HUES64 (cell line): ENCODE data around the gene COG3.

ENCODE experiments used
- H3K27ac ChIP-seq: 2 replicates; pipeline ENCODE4 v1.7.0; 2013; ENCODE audit warnings: low read depth, low read length, inconsistent platforms
- H3K27me3 ChIP-seq: 2 replicates; pipeline ENCODE4 v1.6.1; 2013; ENCODE audit warnings: mild to moderate bottlenecking, low read length; ENCODE audit not compliant: insufficient read depth
- H3K36me3 ChIP-seq: 2 replicates; pipeline ENCODE4 v1.6.1; 2013; ENCODE audit warnings: mild to moderate bottlenecking, low read length; ENCODE audit not compliant: insufficient read depth
- H3K4me1 ChIP-seq: 2 replicates; pipeline ENCODE4 v1.6.1; 2013; ENCODE audit warnings: mild to moderate bottlenecking, low read length, moderate library complexity; ENCODE audit not compliant: insufficient read depth
- H3K4me3 ChIP-seq: 2 replicates; pipeline ENCODE4 v1.5.1; 2013; ENCODE audit warnings: mild to moderate bottlenecking, low read length, moderate library complexity
- H3K9ac ChIP-seq: 2 replicates; pipeline ENCODE4 v1.6.1; 2013; ENCODE audit warnings: mild to moderate bottlenecking, low read depth, low read length
- H3K9me3 ChIP-seq: 2 replicates; pipeline ENCODE4 v1.6.1; 2013; ENCODE audit warnings: low read depth, low read length; ENCODE audit not compliant: insufficient read depth
- WGBS: fragments of 150-250, 120-280 bp; methylation state at CpG from one replicate; pipeline ENCODE4 v1.1.7; 2013; ENCODE audit warnings: missing lambda C conversion rate; 5-methylcytosine and 5-hydroxymethylcytosine counted together

COG3 gene

GRCh38 chr13:45537516-45537915 lies 72.8 kb downstream of the COG3 start:
- no peaks in the 10 kb centered on the region for H3K9me3 ChIP-seq
- WGBS: 81% methylated on average over 1 of the region's 1 CpG
- no peaks in the 10 kb centered on the region for H3K27me3 ChIP-seq
- no peaks in the 10 kb centered on the region for H3K4me1 ChIP-seq
- no peak overlapping the region for H3K9ac ChIP-seq
- no peak overlapping the region for H3K27ac ChIP-seq
- H3K36me3 ChIP-seq: peaks cover 38% of the 10 kb centered on the region
- H3K4me3 ChIP-seq: no peak overlapping the region

GRCh38 chr13:45538382-45538781 lies 73.6 kb downstream of the COG3 start:
- Histone ChIP-seq H3K9me3 (no peaks in the 10 kb centered on the region), H3K9ac (no peak overlapping the region), H3K27ac (no peak overlapping the region), H3K27me3 (no peaks in the 10 kb centered on the region; the same call in 1 of the 2 replicates), H3K4me1 (no peaks in the 10 kb centered on the region), H3K36me3 (peaks cover 32% of the 10 kb centered on the region), H3K4me3 (no peak overlapping the region)
- 89% methylated on average over 2 of the region's 2 CpGs for WGBS

GRCh38 chr13:45540195-45540594 lies 75.5 kb downstream of the COG3 start:
- Histone ChIP-seq H3K4me1 (no peaks in the 10 kb centered on the region), H3K9me3 (no peaks in the 10 kb centered on the region), H3K9ac (no peak overlapping the region), H3K4me3 (no peak overlapping the region), H3K36me3 (peaks cover 15% of the 10 kb centered on the region), H3K27me3 (no peaks in the 10 kb centered on the region; the same call in 1 of the 2 replicates), H3K27ac (no peak overlapping the region)
- 95% methylated on average over 6 of the region's 6 CpGs for WGBS

- no peaks in the 10 kb centered on the region for H3K9me3 ChIP-seq
- no peak overlapping the region for H3K27ac ChIP-seq
- 94% methylated on average over 10 of the region's 10 CpGs for WGBS
- no peaks in the 10 kb centered on the region; the same call in 1 of the 2 replicates for H3K27me3 ChIP-seq
- no peak overlapping the region for H3K4me3 ChIP-seq
- H3K36me3 ChIP-seq: peaks cover 9% of the 10 kb centered on the region
- H3K4me1 ChIP-seq: no peaks in the 10 kb centered on the region
- no peak overlapping the region for H3K9ac ChIP-seq
Observed at GRCh38 chr13:45540864-45541263, 76.1 kb downstream of the COG3 start.

GRCh38 chr13:45541806-45542205 lies 77.1 kb downstream of the COG3 start:
- WGBS: 87% methylated on average over 11 of the region's 11 CpGs

DNA sequence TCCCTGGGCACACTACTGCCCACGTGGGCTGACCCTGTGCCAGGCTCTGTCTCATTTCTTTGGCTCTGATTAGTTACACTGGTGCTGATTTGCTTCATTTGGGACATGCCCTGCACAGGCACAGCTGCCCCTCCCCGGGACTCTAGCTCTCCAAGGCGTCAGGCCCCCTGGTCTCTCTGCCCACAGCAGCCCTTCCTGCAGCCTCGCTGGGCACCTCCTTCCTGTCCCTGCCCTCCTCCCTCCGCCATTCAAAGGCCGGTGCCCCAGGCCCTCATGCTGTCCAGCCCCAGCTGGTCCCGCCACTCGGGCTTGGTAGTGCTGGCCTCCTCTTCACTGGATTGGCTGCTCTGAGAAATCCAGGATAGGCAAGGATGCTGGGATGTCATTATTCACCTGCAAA lies 77.7 kb downstream of the COG3 start:
- Histone ChIP-seq H3K4me1 (no peaks in the 10 kb centered on the region), H3K27me3 (no peaks in the 10 kb centered on the region; the same call in 1 of the 2 replicates), H3K4me3 (no peak overlapping the region), H3K36me3 (no peaks in the 10 kb centered on the region), H3K9me3 (no peaks in the 10 kb centered on the region), H3K27ac (no peak overlapping the region), H3K9ac (no peak overlapping the region)
- WGBS: 89% methylated on average over 8 of the region's 8 CpGs

More at GRCh38 chr13:45541806-45542205, 77.1 kb downstream of the COG3 start:
- no peaks in the 10 kb centered on the region; the same call in 1 of the 2 replicates for H3K27me3 ChIP-seq
- no peaks in the 10 kb centered on the region for H3K9me3 ChIP-seq
- no peak overlapping the region for H3K27ac ChIP-seq
- no peaks in the 10 kb centered on the region for H3K4me1 ChIP-seq
- H3K4me3 ChIP-seq: no peak overlapping the region
- no peaks in the 10 kb centered on the region for H3K36me3 ChIP-seq
- no peak overlapping the region for H3K9ac ChIP-seq

GRCh38 chr13:45542878-45543277 lies 78.1 kb downstream of the COG3 start:
- H3K4me1 ChIP-seq: no peaks in the 10 kb centered on the region
- H3K4me3 ChIP-seq: no peak overlapping the region
- no peaks in the 10 kb centered on the region for H3K36me3 ChIP-seq
- H3K9ac ChIP-seq: no peak overlapping the region
- H3K27me3 ChIP-seq: no peaks in the 10 kb centered on the region; the same call in 1 of the 2 replicates
- 93% methylated on average over 5 of the region's 5 CpGs for WGBS
- H3K9me3 ChIP-seq: no peaks in the 10 kb centered on the region
- no peak overlapping the region for H3K27ac ChIP-seq

GRCh38 chr13:45544520-45544919 lies 79.8 kb downstream of the COG3 start:
- no peak overlapping the region for H3K4me3 ChIP-seq
- no peaks in the 10 kb centered on the region for H3K4me1 ChIP-seq
- H3K27ac ChIP-seq: no peak overlapping the region
- no peaks in the 10 kb centered on the region for H3K36me3 ChIP-seq
- H3K9ac ChIP-seq: no peak overlapping the region
- 88% methylated on average over 2 of the region's 2 CpGs for WGBS
- H3K9me3 ChIP-seq: no peaks in the 10 kb centered on the region
- H3K27me3 ChIP-seq: no peaks in the 10 kb centered on the region; the same call in 1 of the 2 replicates

GRCh38 chr13:45545686-45546409 lies 81.1 kb downstream of the COG3 start:
- no peaks in the 10 kb centered on the region; the same call in 1 of the 2 replicates for H3K27me3 ChIP-seq
- no peaks in the 10 kb centered on the region for H3K4me1 ChIP-seq
- no peaks in the 10 kb centered on the region for H3K9me3 ChIP-seq
- no peak overlapping the region for H3K9ac ChIP-seq
- 85% methylated on average over 5 of the region's 6 CpGs for WGBS
- no peak overlapping the region for H3K27ac ChIP-seq
- H3K4me3 ChIP-seq: no peak overlapping the region
- no peaks in the 10 kb centered on the region for H3K36me3 ChIP-seq

GRCh38 chr13:45546410-45546765 lies 81.6 kb downstream of the COG3 start:
- H3K9me3 ChIP-seq: no peaks in the 10 kb centered on the region
- WGBS: 94% methylated on average over 8 of the region's 8 CpGs

GRCh38 chr13:45548281-45548680 lies 83.5 kb downstream of the COG3 start:
- Histone ChIP-seq H3K4me1 (no peaks in the 10 kb centered on the region), H3K9me3 (no peaks in the 10 kb centered on the region), H3K27me3 (no peaks in the 10 kb centered on the region), H3K9ac (no peak overlapping the region), H3K36me3 (no peaks in the 10 kb centered on the region), H3K27ac (no peak overlapping the region), H3K4me3 (no peak overlapping the region)
- WGBS: 84% methylated on average over 6 of the region's 6 CpGs

More at GRCh38 chr13:45546410-45546765, 81.6 kb downstream of the COG3 start:
- Histone ChIP-seq H3K27ac (no peak overlapping the region), H3K4me1 (no peaks in the 10 kb centered on the region), H3K4me3 (no peak overlapping the region), H3K27me3 (no peaks in the 10 kb centered on the region; the same call in 1 of the 2 replicates), H3K36me3 (no peaks in the 10 kb centered on the region), H3K9ac (no peak overlapping the region)
